ENCODE results near the gene CRKL.
"Not testable (repeated sequence)": the region's sequence is repeated elsewhere in the genome, so short reads cannot be mapped to it uniquely, and the experiment has no call there.

CRKL gene

GRCh38 chr22:20940904-20941385 is 23.7 kb downstream of the CRKL start:
- no peak overlapping the region for H3K27ac ChIP-seq
- CTCF ChIA-PET, result no interaction called here
- DNase-seq (ENCODE audit: low spot score), result no peak
- POLR2A ChIA-PET (ENCODE audit: low non-redundant PET), result no interaction called here
- TF ChIP-seq CTCF (conservative IDR thresholded peaks at IDR 0.05; ENCODE audit: low read depth), result no peak

- DNase-seq (ENCODE audit: low spot score); POLR2A ChIA-PET (ENCODE audit: low non-redundant PET); H3K27ac ChIP-seq; CTCF ChIA-PET: not testable (repeated sequence)
Observed at GRCh38 chr22:20942203-20942902, 25.1 kb downstream of the CRKL start.

GRCh38 chr22:20943104-20943933 is 26.1 kb downstream of the CRKL start:
- no peak for TF ChIP-seq CTCF (conservative IDR thresholded peaks at IDR 0.05; ENCODE audit: low read depth)
- ChIA-PET CTCF (interaction anchor here (0.6 kb wide), 1 partner anchor 13 kb away, joined by 3 read pairs; no protein-coding TSS in a partner anchor), POLR2A (ENCODE audit: low non-redundant PET) (interaction anchor here (0.6 kb wide), 1 partner anchor 23 kb away, joined by 4 read pairs; no protein-coding TSS in a partner anchor)

GRCh38 chr22:20944042-20944441 is 26.8 kb downstream of the CRKL start:
- H3K27ac ChIP-seq, result peak overlapping the region; percentile 43
- CTCF ChIA-PET, result interaction anchor here (0.6 kb wide), 1 partner anchor 13 kb away, joined by 3 read pairs; no protein-coding TSS in a partner anchor
- no peak for TF ChIP-seq CTCF (conservative IDR thresholded peaks at IDR 0.05; ENCODE audit: low read depth)
- POLR2A ChIA-PET (ENCODE audit: low non-redundant PET), result interaction anchor here (0.6 kb wide), 1 partner anchor 24 kb away, joined by 4 read pairs; no protein-coding TSS in a partner anchor
- no peak for DNase-seq (ENCODE audit: low spot score)

More at GRCh38 chr22:20943104-20943933, 26.1 kb downstream of the CRKL start:
- H3K27ac ChIP-seq, result no peak overlapping the region
- no peak for DNase-seq (ENCODE audit: low spot score)

- no peak for TF ChIP-seq CTCF (conservative IDR thresholded peaks at IDR 0.05; ENCODE audit: low read depth)
- CTCF ChIA-PET, result no interaction called here
- DNase-seq (ENCODE audit: low spot score), result no peak
- 0 out of 2 replicates have a peak overlapping the region, but pooled peaks have one; percentile 28 for H3K27ac ChIP-seq
- POLR2A ChIA-PET (ENCODE audit: low non-redundant PET), result no interaction called here
Observed at GRCh38 chr22:20945578-20945934, 28.3 kb downstream of the CRKL start.

- no peak overlapping the region for H3K27ac ChIP-seq
- ChIA-PET CTCF (no interaction called here), POLR2A (ENCODE audit: low non-redundant PET) (no interaction called here)
- TF ChIP-seq CTCF (conservative IDR thresholded peaks at IDR 0.05; ENCODE audit: low read depth), result no peak
- no peak for DNase-seq (ENCODE audit: low spot score)
Observed at GRCh38 chr22:20946080-20946986, 29.1 kb downstream of the CRKL start.
